MCF 10A (cell line): ENCODE data around the gene CKS1B. TPM values are rescaled to one million over a fixed set of nuclear protein-coding genes. Genes with fewer than 3 reads are reported as not detected.

Experiments
- BruUV-seq: library from RNA; stranded (reverse); fragments of 400-500 nt; replicated peaks from 2 replicates; lab custom pipeline; 2021; lab: Mats Ljungman, UMichigan
- CTCF ChIA-PET: fragments of 300-600 bp; sonication (Branson Sonifier 250); formaldehyde crosslinking; extraction: SDS; loops from one replicate; lab custom pipeline; 2021; ENCODE audit warnings: antibody characterized with exemption, inconsistent platforms; lab: Yijun Ruan, JAX
- POLR2A ChIA-PET: fragments of 300-600, 350-650 bp; sonication (Branson Sonifier 250); formaldehyde crosslinking; extraction: SDS; loops from one replicate; lab custom pipeline; 2020; ENCODE audit warnings: antibody characterized with exemption, inconsistent platforms; lab: Yijun Ruan, JAX
- DNase-seq: peaks from one replicate; pipeline ENCODE4 v3.0.0-alpha.2; 2018; ENCODE audit not compliant: unreplicated experiment
- H3K27ac Mint-ChIP-seq: one replicate; pipeline ENCODE4 v1.8.0; 2022; ENCODE audit warnings: mild to moderate bottlenecking, low read depth, mixed read lengths; ENCODE audit not compliant: unreplicated experiment
- H3K27me3 Mint-ChIP-seq: one replicate; pipeline ENCODE4 v1.8.0; 2022; ENCODE audit warnings: mixed read lengths; ENCODE audit not compliant: insufficient read depth, unreplicated experiment
- H3K36me3 Mint-ChIP-seq: one replicate; pipeline ENCODE4 v1.8.0; 2022; ENCODE audit warnings: mild to moderate bottlenecking, moderate library complexity, mixed read lengths; ENCODE audit not compliant: insufficient read depth, unreplicated experiment
- H3K4me1 Mint-ChIP-seq: one replicate; pipeline ENCODE4 v1.8.0; 2022; ENCODE audit warnings: mixed read lengths; ENCODE audit not compliant: insufficient read depth, unreplicated experiment
- H3K4me3 Mint-ChIP-seq: one replicate; pipeline ENCODE4 v1.8.0; 2022; ENCODE audit warnings: mild to moderate bottlenecking, moderate library complexity, mixed read lengths; ENCODE audit not compliant: unreplicated experiment
- H3K9me3 Mint-ChIP-seq: one replicate; pipeline ENCODE4 v1.8.0; 2022; ENCODE audit warnings: mixed read lengths; ENCODE audit not compliant: unreplicated experiment
- CTCF ChIP-seq: fragments of 200-600 bp; IDR thresholded peaks from one replicate; pipeline ENCODE4 v1.8.0; 2022; ENCODE audit warnings: antibody characterized with exemption, mild to moderate bottlenecking; ENCODE audit not compliant: unreplicated experiment
- intact Hi-C: fragments of 100-400 bp; cut with micrococcal nuclease; formaldehyde crosslinking; loops from 2 replicates; pipeline ENCODE4 v1.14.1; 2022
- total RNA-seq: library from RNA; stranded (reverse); gene quantifications from 2 replicates; pipeline ENCODE4 v1.2.3, GENCODE V29; 2022

The CKS1B gene
- total RNA-seq, 1 experiment from 2014 or later: 285 TPM

- no TSS peak for BruUV-seq
- CTCF ChIA-PET: interaction anchor here (0.6 to 2.4 kb wide), 13 partner anchors 9 to 339 kb away, joined by 3 to 10 read pairs (median 4); partner anchors contain the start of genes FLAD1 and KRTCAP2
- peak overlapping the region; percentile 84 for H3K4me3 Mint-ChIP-seq
- peaks cover 76% of the 10 kb centered on the region for H3K4me1 Mint-ChIP-seq
- no peaks in the 10 kb centered on the region for H3K9me3 Mint-ChIP-seq
- POLR2A ChIA-PET: interaction anchor here (0.6 to 41.1 kb wide), 9 partner anchors 8 to 238 kb away, joined by 3 to 1917 read pairs (median 5); partner anchors contain the start of genes ADAM15, CKS1B, FLAD1 and PBXIP1
- H3K27me3 Mint-ChIP-seq: no peaks in the 10 kb centered on the region
- H3K36me3 Mint-ChIP-seq: peaks cover 38% of the 10 kb centered on the region
- DNase-seq: no peak
- intact Hi-C loops: no loop called here
- peak overlapping the region; percentile 87 for H3K27ac Mint-ChIP-seq
- TF ChIP-seq CTCF: no peak
Observed at GRCh38 chr1:155007251-155007828, 32.9 kb downstream of the CKS1B start.

- H3K9me3 Mint-ChIP-seq: no peaks in the 10 kb centered on the region
- intact Hi-C loops: no loop called here
- no peak for TF ChIP-seq CTCF
- H3K27me3 Mint-ChIP-seq: no peaks in the 10 kb centered on the region
- H3K4me1 Mint-ChIP-seq: peaks cover 85% of the 10 kb centered on the region
- peak overlapping the region; percentile 87 for H3K27ac Mint-ChIP-seq
- peak overlapping the region; percentile 84 for H3K4me3 Mint-ChIP-seq
- DNase-seq: no peak
- ChIA-PET POLR2A (interaction anchor here (0.6 to 41.1 kb wide), 7 partner anchors 9 to 237 kb away, joined by 3 to 1917 read pairs (median 8); partner anchors contain the start of genes ADAM15, CKS1B, FLAD1 and PBXIP1), CTCF (interaction anchor here (0.6 to 2.4 kb wide), 14 partner anchors 8 to 339 kb away, joined by 3 to 10 read pairs (median 4); partner anchors contain the start of genes FLAD1 and KRTCAP2)
- peaks cover 47% of the 10 kb centered on the region for H3K36me3 Mint-ChIP-seq
- BruUV-seq: no TSS peak
Observed at GRCh38 chr1:155008015-155008941, 33.8 kb downstream of the CKS1B start.

GRCh38 chr1:155009221-155009711 is 34.8 kb downstream of the CKS1B start:
- TF ChIP-seq CTCF: no peak
- H3K27ac Mint-ChIP-seq: peak overlapping the region; percentile 87
- no peaks in the 10 kb centered on the region for H3K9me3 Mint-ChIP-seq
- ChIA-PET CTCF (interaction anchor here (1.3 to 2.4 kb wide), 2 partner anchors 9 to 44 kb away, joined by 4 to 10 read pairs; no protein-coding TSS in a partner anchor), POLR2A (interaction anchor here (1.7 to 41.1 kb wide), 4 partner anchors 8 to 38 kb away, joined by 8 to 1917 read pairs (median 146); partner anchors contain the start of genes CKS1B, FLAD1, PBXIP1 and PYGO2)
- no TSS peak for BruUV-seq
- peak overlapping the region; percentile 84 for H3K4me3 Mint-ChIP-seq
- H3K36me3 Mint-ChIP-seq: peaks cover 50% of the 10 kb centered on the region
- DNase-seq: no peak
- H3K4me1 Mint-ChIP-seq: peaks cover 88% of the 10 kb centered on the region
- intact Hi-C loops: no loop called here
- no peaks in the 10 kb centered on the region for H3K27me3 Mint-ChIP-seq
